HL-60/S4 treated with phorbol 12-myristate 13-acetate at 8.2 ng/mL for 4 days and 3 days (cell line): ENCODE results near the gene PGBD2.
"Not testable (repeated sequence)": the region's sequence is repeated elsewhere in the genome, so short reads cannot be mapped to it uniquely, and the experiment has no call there.

Experiments used
- in situ Hi-C: fragments of 300-500 bp; cut with MboI; formaldehyde crosslinking; loops from 2 replicates; pipeline ENCODE4 v1.15.0; 2022; ENCODE audit warnings: low sequenced_read_pairs

Gene PGBD2

DNA sequence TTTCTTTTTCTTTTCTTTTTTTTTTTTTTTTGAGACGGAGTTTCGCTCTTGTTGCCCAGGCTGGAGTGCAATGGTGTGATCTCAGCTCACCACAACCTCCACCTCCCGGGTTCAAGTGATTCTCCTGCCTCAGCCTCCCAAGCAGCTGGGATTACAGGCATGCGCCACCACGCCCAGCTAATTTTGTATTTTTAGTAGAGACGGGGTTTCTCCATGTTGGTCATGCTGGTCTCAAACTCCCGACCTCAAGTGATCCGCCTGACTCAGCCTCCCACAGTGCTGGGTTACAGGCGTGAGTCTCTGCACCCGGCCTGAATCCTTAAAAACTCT, 16.2 kb upstream of the PGBD2 start:
- in situ Hi-C loops = not testable (repeated sequence)

DNA sequence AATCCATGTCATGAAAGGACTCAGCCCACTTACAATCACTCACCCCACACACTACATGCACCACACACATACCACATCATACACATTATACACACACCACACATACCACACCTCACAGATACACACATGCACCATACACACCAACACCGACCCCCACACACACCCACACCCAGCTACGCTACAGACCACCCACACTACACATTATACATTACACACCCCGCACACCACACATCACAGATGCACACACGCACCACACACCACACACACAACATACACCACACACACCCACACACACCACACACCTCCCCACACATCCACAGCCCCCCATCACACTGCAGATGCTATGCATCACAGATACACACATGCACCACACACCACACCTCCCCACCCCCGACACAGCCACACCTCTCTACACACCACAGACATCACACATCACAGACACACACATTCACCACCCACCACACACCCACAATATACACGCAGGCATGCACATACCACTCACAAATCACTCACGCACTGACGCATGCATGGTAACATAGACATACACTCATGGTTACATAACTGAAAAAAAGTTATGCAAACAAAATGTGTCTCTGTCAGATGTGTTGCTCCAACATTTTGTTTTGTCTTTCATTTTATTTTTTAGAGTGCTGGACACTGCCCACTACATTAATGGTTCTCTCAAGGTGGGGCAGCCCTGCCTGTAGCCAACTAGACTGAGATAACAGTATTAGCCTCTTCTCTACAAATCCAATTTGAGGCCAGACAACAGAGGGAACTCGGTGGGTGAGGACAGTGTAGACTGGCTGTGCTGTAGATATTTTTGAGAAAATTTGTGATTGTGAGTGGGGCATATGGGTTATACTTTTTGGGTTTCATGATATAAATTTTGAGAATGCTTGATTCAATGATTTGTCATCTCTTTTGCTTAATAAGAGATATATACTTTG, 15.2 kb upstream of the PGBD2 start:
- in situ Hi-C loops = no loop called here

DNA sequence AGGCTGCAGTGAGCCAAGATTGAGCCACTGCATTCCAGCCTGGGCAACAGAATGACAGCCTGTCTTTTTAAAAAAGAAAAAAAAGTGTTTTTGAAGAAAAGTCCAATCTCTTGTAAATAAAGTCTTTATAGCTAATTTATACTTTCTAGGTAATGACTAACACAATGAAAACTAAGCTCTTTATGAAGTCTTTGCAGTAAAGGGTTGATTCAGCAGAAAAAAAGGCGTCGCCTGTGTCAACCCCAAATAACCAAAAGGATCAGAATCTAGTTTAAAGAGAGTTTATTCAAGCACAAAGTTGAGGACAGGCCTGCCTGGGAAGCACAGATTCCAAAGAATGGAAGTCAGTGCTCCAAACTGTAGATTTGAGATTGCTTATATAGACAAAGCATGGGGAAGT, 14.3 kb upstream of the PGBD2 start:
- in situ Hi-C loops = no loop called here

DNA sequence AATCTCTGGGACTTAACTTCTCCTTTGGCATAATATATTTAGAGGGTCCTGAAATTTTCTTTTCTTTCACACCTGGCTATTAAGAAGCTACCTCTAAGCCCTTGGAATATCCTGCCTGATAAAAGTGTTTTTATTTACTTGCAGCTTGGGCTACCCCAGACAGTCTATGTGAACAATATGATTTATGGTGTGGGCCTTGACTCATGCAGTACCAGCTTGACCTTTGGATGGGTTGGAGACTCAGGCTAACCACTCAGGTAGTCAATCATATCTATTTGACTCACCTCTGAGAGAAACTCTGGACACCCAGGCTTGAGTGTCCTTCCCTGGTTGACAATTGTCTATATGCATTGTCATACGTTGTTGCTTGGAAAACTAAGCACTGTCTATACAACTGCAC, 13.4 kb upstream of the PGBD2 start:
- in situ Hi-C loops = no loop called here

DNA sequence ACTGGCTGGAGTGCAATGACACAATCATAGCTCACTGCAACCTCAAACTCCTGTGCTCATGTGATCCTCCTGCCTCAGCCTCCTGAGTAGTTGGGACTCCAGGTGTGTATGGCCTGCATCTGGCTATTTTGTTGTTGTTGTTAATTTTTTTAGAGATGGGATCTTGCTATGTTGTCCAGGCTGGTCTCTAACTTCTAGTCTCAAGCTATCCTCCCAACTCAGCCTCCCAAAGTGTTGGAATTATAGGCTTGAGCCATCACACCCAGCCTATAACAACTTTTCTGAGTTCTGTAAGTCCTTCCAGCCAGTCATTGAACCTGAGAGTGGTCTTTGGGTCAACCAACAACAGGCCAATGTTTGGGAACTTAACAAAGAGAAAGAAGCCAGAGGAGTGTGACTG, 11.2 kb upstream of the PGBD2 start:
- in situ Hi-C loops = no loop called here

DNA sequence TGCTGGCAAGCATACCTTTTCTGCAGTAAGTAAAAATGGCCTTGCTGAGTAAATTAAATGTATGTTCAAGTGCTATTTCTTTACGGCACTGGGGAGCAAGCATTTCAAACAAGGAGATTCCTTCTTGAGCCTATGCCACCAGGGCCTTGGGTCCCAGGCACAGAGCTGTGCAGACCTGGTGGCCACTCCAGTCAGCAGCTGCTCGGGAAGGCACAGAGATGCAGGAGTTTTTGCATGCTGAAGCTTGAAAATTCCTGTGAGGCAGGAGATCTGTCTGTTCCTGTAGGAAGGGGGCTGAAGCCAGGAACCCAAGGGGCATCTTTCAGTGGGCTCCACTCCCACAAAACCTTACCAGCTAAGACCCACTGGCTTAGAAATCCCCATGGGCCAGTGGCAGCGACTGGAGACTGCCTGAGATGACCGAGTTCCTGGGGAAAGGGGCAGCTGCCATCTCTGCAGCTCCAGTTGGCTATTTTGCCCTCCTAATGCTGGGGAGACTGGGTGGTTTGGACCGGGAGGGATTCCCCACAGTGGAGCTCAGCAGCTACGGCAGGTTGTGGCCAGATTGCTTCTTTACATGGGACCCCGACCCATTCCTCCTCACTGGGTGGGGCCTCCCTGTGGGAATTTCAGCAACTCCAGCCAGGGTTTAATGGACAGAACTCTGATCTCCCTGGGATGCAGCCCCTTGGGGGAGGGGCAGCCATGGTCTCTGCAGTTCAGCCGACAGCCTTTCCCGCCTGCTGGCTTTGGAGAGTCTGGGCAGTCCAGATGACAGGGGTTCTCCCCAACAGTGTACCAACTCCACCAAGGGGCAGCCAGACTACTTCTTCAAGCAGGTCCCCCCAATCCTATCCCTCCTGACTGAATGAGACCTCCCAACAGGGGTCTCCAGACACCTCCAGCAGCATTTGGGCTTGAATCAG, 8.4 kb upstream of the PGBD2 start:
- in situ Hi-C loops = no loop called here

DNA sequence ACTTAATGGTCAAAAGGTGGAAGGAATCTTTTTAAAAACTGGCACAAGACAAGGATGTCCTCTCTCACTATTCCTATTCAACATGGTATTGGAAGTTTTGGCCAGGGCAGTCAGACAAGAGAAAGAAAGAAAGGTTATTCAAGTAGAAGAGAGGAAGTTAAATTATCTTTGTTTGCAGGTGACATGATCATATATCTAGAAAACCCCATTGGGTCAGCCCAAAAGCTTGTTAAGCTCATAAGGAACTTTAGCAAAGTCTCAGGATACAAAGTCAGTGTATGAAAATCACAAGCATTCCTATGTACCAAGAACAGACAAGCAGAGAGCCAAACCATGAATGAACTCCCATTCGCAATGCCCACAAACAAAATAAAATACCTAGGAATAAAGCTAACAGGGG, 5.4 kb upstream of the PGBD2 start:
- in situ Hi-C loops = no loop called here

DNA sequence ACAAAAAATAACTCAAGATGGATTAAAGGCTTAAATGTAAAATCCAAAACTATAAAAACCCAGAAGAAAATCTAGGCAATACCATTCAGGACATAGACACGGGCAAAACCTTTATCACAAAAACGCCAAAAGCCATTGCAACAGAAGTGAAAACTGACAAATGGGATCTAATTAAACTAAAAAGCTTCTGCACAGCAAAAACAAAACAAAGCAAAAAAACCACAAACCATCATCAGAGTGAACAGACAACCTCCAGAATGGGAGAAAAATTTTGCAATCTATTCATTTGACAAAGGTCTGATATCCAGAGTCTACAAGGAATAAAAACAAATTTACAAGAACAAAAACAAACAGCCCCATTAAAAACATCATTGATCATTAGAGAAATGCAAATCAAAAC, 4.5 kb upstream of the PGBD2 start:
- in situ Hi-C loops = no loop called here

DNA sequence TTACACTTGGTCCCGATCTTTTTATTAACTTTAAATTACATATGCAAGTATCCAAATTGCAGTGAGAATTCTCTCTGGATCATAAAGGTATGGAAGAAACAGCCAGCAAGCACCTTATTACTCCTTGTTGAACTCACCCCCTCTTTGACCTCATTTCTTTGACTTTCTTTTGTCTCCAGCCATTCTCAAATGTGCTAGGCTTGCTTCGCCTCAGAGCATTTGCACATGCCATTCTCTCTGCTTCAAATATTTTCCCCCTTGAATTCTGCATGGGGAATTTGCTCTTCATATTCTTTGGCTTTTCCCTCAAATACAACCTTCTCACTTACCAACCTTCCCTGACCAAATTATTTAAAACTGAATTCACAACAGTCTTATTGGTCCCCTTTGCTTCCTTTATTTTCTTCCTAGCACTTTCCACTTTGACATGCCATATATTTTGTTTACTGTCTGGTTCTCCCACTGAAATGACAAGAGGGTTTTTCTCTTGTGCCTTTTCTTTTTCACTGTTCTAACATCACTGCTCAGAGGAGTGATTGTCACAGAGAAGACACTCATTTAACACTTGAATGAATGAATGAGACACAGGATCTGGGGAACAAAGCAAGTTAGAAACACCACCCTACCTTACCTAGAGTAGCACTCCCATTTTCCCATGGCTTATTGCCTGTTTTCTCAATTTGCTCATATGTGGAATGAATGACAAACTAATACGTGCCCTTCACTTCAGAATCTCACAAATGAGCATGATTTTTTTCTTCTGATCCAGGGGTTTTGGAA, 1.4 kb upstream of the PGBD2 start:
- in situ Hi-C loops = no loop called here

DNA sequence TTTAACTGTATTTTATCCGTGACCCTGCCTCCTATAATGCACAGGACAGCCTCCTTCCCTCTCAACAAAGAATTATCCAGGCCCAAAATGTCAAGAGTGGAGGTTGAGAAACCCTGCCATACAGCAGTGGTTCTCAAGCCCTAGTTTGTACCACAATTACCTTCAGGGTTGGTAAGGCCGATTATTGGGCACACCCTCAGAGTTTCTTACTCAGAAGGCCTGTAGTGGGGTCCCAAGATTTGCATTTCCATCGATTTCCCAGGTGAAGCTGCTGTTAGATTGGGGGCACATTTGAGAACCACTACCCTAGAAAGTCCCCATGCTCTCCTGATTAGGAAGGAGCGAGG, 400 bp upstream of the PGBD2 start:
- in situ Hi-C loops = no loop called here

DNA sequence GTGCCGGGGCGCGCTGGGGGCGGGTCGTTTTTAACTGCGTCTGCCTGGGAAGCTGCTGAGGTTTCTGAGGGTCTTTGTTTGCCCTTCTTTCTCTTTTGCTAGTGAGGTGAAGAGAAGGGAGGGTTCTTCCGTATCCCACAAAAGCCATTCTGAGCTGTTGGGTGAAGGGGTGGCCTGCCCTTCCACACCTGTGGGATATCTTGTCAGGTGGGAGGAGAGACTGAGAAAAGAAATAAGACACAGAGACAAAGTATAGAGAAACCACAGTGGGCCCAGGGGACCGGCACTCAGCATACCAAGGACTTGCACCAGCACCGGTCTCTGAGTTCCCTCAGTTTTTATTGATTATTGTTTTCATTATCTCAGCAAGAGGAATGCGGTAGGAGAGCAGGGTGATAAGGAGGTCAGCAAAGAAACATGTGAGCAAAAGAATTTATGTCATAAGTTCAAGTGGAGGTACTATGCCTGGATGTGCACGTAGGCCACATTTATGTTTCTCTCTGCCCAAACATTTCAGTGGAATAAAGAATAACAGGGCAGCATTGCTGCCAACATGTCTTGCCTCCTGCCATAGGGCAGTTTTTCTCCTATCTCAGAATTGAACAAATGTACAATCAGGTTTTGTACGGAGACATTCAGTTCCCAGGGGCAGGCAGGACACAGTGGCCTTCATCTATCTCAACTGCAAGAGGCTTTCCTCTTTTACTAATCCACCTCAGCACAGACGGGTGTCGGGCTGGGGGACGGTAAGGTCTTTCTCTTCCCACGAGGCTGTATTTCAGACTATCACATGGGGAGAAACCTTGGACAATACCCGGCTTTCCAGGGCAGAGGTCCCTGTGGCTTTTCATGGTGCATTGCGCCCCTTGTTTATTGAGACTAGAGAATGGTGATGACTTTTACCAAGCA, 972 bp downstream of the PGBD2 start:
- in situ Hi-C loops = no loop called here

DNA sequence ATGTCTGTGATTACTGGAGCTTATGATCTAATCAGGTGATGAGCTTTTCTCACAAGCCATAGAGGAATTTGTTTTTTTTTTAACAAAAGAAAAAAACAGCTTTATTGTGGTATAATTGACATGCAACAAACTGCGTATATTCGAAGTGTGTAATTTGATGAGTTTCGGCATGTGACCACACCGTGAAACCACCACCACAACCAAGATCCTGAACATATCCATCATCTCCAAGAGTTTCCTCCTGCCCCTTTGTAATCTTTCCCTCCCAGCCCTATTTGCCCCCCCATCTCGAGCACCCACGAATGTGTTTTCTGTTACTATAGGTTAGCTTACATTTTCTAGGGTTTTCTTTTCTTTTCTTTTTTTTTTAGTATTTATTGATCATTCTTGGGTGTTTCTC, 4.7 kb downstream of the PGBD2 start:
- in situ Hi-C loops = no loop called here

DNA sequence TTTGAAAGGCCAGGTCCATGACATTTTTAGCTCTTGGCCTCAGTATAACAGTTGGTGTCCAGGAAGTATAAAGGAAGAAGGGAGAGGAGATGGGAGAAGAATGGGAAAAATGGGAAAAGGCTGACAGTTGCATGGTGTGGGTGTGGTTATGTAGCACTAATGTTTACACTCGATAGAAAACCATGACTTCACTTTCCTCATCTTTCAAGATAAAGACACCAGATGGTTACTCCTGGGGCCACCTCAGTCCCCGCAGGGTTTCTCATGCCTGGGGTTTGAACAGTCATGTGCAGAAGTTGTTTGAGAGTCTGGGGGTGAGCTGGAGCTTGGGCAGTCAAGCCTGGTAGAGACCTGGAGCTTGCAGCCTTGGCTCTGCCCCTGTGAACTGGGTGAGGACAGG, 7.9 kb downstream of the PGBD2 start:
- in situ Hi-C loops = no loop called here

DNA sequence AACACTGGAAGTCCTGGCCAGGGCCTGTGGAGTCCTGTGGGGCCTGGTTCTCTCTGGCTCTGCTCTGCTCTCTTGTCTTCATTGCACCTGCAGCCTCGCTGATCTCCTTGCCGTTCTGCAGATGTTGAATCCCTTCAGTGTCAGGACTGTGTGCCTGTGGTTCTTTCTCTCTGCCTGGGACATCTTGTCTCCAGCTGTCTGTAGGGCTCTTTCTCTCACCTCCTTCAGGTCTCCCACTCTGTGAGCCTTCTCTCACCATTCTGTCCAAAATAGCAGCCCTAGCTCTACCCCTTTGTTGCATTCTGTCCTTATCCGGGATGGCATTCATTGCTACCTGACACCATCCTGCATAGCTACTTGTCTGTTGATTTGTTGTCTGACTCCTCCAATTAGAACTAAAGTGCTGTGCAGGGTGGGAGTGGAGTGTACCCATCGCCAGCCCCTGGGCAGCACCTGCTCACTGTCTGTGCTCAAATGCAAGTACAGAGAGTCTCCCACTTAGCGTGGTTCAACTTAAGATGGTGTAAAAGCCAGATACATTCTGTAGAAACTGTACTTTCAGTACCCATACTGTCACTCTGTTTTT, 8.9 kb downstream of the PGBD2 start:
- in situ Hi-C loops = no loop called here

DNA sequence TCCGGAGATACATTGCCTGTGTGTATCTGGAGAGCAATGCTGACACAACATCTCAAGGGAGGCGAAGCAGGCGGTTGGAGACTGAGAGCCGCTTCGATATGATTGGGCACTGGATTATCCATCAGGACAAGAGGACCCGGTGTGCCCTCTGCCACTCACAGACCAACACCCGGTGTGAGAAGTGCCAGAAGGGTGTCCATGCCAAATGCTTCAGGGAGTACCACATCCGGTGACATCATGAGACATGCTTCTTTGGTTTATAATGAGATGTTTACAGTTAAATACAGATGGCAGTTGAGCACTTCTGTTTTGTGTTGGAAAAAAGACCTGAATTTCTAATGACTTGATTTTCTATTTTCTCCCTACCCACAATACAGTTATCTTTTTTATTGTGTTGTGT, 12.1 kb downstream of the PGBD2 start:
- in situ Hi-C loops = no loop called here

DNA sequence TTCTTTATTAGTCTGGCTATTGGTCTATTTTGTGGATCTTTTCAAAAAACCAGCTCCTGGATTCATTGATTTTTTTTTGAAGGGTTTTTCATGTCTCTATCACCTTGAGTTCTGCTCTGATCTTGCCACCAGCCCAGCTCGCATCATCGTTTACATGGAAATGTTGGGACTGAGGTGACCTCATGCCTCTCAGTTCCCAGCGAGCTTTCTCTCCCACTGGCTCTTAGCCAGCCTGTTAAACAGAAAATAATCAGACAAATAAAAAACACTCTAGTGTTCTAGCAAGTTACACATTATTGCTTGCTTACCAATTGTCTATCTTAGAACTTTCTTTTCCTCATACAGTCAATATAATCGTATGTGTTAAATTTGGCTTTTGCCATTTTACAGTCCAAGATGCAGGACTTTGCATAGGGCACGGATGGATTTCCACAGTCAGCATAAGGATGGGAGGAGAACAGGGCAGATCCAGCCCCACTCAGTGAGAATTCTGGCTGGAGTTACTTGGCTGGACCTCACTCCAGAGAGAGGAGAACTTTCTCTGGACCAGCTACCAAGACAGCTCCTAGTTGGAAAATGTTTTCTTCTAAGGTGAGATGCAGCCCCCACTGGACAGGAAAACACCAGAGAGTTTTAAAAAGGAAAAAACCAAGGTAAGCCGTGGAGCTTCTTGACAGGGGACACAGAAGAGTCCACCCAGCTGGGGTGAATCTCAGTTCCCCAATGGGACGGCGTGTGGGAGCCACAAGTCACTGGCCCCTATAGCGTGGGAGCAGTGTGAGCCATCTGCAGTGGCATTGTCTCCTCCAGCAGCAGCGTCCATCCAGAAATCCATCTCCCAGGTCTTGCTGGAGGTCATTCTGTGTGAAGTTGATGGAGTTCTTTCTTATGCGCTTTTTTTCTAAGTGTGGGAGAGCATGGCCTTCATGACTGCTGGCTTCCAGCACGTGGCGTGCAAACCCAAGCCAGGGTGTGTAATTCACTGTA, 17.6 kb downstream of the PGBD2 start:
- in situ Hi-C loops = no loop called here

DNA sequence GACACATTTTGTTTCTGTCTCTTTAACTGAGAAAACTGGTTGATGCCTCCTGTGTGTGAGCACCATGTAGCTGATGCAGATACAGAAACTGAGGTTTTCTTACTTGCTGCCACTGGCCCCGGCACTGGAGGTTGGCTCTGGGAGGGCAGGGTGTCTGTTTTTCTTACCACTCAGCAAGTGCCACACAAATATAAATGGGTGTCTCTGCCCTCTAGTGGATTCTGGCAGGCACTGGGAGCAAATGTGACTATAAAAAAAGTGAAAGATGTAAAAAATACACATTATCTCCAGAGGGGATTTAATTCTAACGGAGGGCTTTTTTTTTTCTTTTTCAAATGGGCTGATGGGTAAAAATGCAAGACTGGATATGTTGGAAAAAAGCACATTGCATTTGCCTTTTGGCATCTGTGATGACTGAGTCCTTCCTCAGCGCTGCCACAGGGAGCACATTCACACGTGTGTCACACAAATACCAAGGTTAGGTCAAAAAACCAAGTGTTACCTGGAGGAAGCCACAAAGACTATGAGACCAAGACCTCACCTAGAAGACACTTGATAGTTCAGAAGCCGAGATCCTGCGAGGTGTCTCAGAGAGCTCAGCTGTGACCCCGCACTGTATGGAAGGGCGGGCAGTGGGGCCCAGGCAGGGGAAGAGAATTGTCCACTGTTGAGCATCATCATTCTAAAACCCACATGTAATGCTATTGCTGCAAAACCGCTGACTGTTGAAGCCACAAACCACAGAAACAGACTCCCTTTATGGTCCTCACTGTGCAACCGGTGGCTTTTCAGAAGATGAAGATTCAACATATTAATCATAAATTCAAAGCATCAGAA, 18.9 kb downstream of the PGBD2 start:
- in situ Hi-C loops = no loop called here

DNA sequence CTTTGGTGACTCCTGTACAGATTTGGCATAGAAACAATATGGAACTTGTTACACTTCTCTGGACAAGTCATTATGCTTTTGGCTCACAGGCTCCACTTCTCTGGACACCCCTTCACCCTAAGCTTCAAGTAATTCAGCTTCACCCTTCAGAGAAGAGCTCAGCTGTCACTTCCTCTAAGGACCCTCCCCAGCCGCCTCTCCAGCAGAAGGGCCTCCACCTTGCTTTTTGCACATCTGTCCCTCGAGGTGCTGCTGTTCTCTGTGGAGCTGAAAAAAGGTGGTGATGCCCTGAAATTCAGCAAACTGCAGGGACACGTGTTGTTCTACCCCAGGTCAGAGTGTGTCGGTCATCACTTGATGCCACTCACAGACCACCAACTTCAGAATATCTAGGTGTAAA, 19.8 kb downstream of the PGBD2 start:
- in situ Hi-C loops = not testable (repeated sequence)
